SK-N-SH treated with all-trans-retinoic acid at 6 μM for 48 hours (cell line): ENCODE measurements around the gene FZR1.
A peak's percentile ranks its signal among the peaks of the same experiment; 100 is the strongest.

Source experiments
- ATAC-seq: fragments of 200-7000 bp; cut with Tn5 transposase; 3 replicates; pipeline ENCODE4 v1.9.1; 2020; ENCODE audit warnings: mild to moderate bottlenecking, moderate library complexity
- ARNTL ChIP-seq: fragments of 450-650 bp; formaldehyde crosslinking; IDR thresholded peaks from 2 replicates; pipeline ENCODE4 v1.5.0; 2020; ENCODE audit warnings: low read depth, mild to moderate bottlenecking, moderate library complexity, borderline replicate concordance
- BACH2 ChIP-seq: fragments of 250-450 bp; sonication (Bioruptor Pico); IDR thresholded peaks from 2 replicates; pipeline ENCODE4 v1.9.0; 2021; ENCODE audit warnings: mild to moderate bottlenecking, borderline replicate concordance
- CREB5 ChIP-seq: fragments of 250-450 bp; sonication (Bioruptor Pico); IDR thresholded peaks from 2 replicates; pipeline ENCODE4 v1.5.1; 2020; ENCODE audit warnings: low read depth, mild to moderate bottlenecking, moderate library complexity
- CSDC2 ChIP-seq: fragments of 250-450 bp; sonication (Bioruptor Pico); IDR thresholded peaks from 2 replicates; pipeline ENCODE4 v1.5.0; 2020; ENCODE audit warnings: mild to moderate bottlenecking, moderate library complexity
- CSRNP3 ChIP-seq: fragments of 250-450 bp; sonication (Bioruptor Pico); IDR thresholded peaks from 2 replicates; pipeline ENCODE4 v1.5.1; 2021; ENCODE audit warnings: mild to moderate bottlenecking, moderate library complexity
- ESRRG ChIP-seq: fragments of 250-450 bp; sonication (Bioruptor Pico); IDR thresholded peaks from 2 replicates; pipeline ENCODE4 v1.6.1; 2021; ENCODE audit warnings: mild to moderate bottlenecking
- GLIS3 ChIP-seq: fragments of 250-450 bp; sonication (Bioruptor Pico); IDR thresholded peaks from 2 replicates; pipeline ENCODE4 v1.5.0; 2020; ENCODE audit warnings: mild to moderate bottlenecking, moderate library complexity
- ISL1 ChIP-seq: fragments of 250-450 bp; sonication (Bioruptor Pico); IDR thresholded peaks from 2 replicates; pipeline ENCODE4 v2.1.2; 2022; ENCODE audit warnings: mild to moderate bottlenecking, moderate library complexity
- OSR1 ChIP-seq: fragments of 250-450 bp; sonication (Bioruptor Pico); IDR thresholded peaks from 2 replicates; pipeline ENCODE4 v1.8.0; 2022; ENCODE audit warnings: moderate library complexity, mild to moderate bottlenecking, inconsistent platforms
- POU6F1 ChIP-seq: fragments of 250-450 bp; sonication (Bioruptor Pico); IDR thresholded peaks from 2 replicates; pipeline ENCODE4 v1.8.0; 2021; ENCODE audit warnings: low read depth, mild to moderate bottlenecking, moderate library complexity, borderline replicate concordance
- RARB ChIP-seq: fragments of 250-450 bp; sonication (Bioruptor Pico); IDR thresholded peaks from 2 replicates; pipeline ENCODE4 v1.8.0; 2021; ENCODE audit warnings: mild to moderate bottlenecking, moderate library complexity
- SNAI2 ChIP-seq: fragments of 250-450 bp; sonication (Bioruptor Pico); IDR thresholded peaks from 2 replicates; pipeline ENCODE4 v1.5.0; 2020; ENCODE audit warnings: mild to moderate bottlenecking, moderate library complexity
- TCF4 ChIP-seq: fragments of 250-450 bp; sonication (Bioruptor Pico); IDR thresholded peaks from 2 replicates; pipeline ENCODE4 v1.8.0; 2021; ENCODE audit warnings: mild to moderate bottlenecking, moderate library complexity, borderline replicate concordance
- TOX ChIP-seq: fragments of 250-450 bp; sonication (Bioruptor Pico); IDR thresholded peaks from 2 replicates; pipeline ENCODE4 v1.8.0; 2021; ENCODE audit warnings: mild to moderate bottlenecking, moderate library complexity, borderline replicate concordance
- TSHZ2 ChIP-seq: fragments of 250-450 bp; sonication (Bioruptor Pico); IDR thresholded peaks from 2 replicates; pipeline ENCODE4 v1.5.0; 2020; ENCODE audit warnings: mild to moderate bottlenecking, moderate library complexity
- ZFP3 ChIP-seq: fragments of 250-450 bp; sonication (Bioruptor Pico); IDR thresholded peaks from 2 replicates; pipeline ENCODE4 v1.5.0; 2020; ENCODE audit warnings: mild to moderate bottlenecking, moderate library complexity
- ZFP30 ChIP-seq: fragments of 450-650 bp; formaldehyde crosslinking; IDR thresholded peaks from 2 replicates; pipeline ENCODE4 v1.5.0; 2022; ENCODE audit warnings: mild to moderate bottlenecking, moderate library complexity
- ZNF565 ChIP-seq: fragments of 450-650 bp; formaldehyde crosslinking; conservative IDR thresholded peaks from 2 replicates; pipeline ENCODE4 v1.5.0; 2020; ENCODE audit warnings: low read depth, mild to moderate bottlenecking, moderate library complexity
- ZNF70 ChIP-seq: fragments of 450-650 bp; formaldehyde crosslinking; IDR thresholded peaks from 2 replicates; pipeline ENCODE4 v1.5.0; 2020; ENCODE audit warnings: mild to moderate bottlenecking, moderate library complexity
- ZNF8 ChIP-seq: fragments of 450-650 bp; formaldehyde crosslinking; IDR thresholded peaks from 2 replicates; pipeline ENCODE4 v1.5.0; 2020; ENCODE audit warnings: mild to moderate bottlenecking, moderate library complexity

FZR1 gene

GRCh38 chr19:3497757-3498520, 8.2 kb upstream of the FZR1 start:
- no peak for TF ChIP-seq TCF4 (CRISPR knock-in tag)
- TF ChIP-seq BACH2 (CRISPR knock-in tag): no peak
- TF ChIP-seq ZNF565 (CRISPR knock-in tag): no peak
- TF ChIP-seq OSR1 (CRISPR knock-in tag): no peak
- TF ChIP-seq ZFP30: no peak
- no peak for TF ChIP-seq GLIS3
- no peak for TF ChIP-seq TSHZ2
- TF ChIP-seq SNAI2 (CRISPR knock-in tag): no peak
- TF ChIP-seq RARB (CRISPR knock-in tag): no peak
- no peak for TF ChIP-seq CSDC2 (CRISPR knock-in tag)
- TF ChIP-seq ZFP3 (CRISPR knock-in tag): no peak
- TF ChIP-seq ZNF8 (CRISPR knock-in tag): no peak
- TF ChIP-seq ZNF70: no peak
- TF ChIP-seq ARNTL (CRISPR knock-in tag): no peak
- TF ChIP-seq POU6F1: no peak
- TF ChIP-seq ESRRG (CRISPR knock-in tag): no peak
- TF ChIP-seq CSRNP3 (CRISPR knock-in tag): no peak
- TF ChIP-seq TOX (CRISPR knock-in tag): no peak
- no peak for TF ChIP-seq CREB5 (CRISPR knock-in tag)
- ATAC-seq: no peak

- ATAC-seq: peak; percentile 30
Measured at GRCh38 chr19:3499738-3500428, 6.2 kb upstream of the FZR1 start.

More at GRCh38 chr19:3499738-3500428, 6.2 kb upstream of the FZR1 start:
- TF ChIP-seq ZNF8 (CRISPR knock-in tag) (no peak), ISL1 (CRISPR knock-in tag) (no peak), TCF4 (CRISPR knock-in tag) (no peak), SNAI2 (CRISPR knock-in tag) (no peak), GLIS3 (no peak), CREB5 (CRISPR knock-in tag) (no peak), ESRRG (CRISPR knock-in tag) (no peak), ZFP30 (no peak)
- TF ChIP-seq, all 23 proteins: peak for 0
